GM23338 (cell line): ENCODE results near the gene STAMBP. TPM values are rescaled to one million over a fixed set of nuclear protein-coding genes. Genes with fewer than 3 reads are reported as not detected.

ENCODE experiments used
- ATAC-seq: fragments of 200-7000 bp; cut with Tn5 transposase; 3 replicates; pipeline ENCODE4 v1.9.1; 2020
- DNase-seq: peaks from one replicate; pipeline ENCODE4 v3.0.0-alpha.2; 2015; ENCODE audit warnings: low spot score
- H2AFZ ChIP-seq: fragments of 200-600 bp; sonication (generic); 2 replicates; pipeline ENCODE4 v1.8.0; 2016; ENCODE audit warnings: antibody characterized with exemption, mild to moderate bottlenecking, moderate library complexity
- H3F3A ChIP-seq: fragments of 200-600 bp; sonication (generic); replicated peaks from 2 replicates; pipeline ENCODE4 v1.8.0; 2017; ENCODE audit warnings: antibody characterized with exemption, mixed run types, low read depth
- H3K27ac ChIP-seq: fragments of 200-600 bp; sonication (generic); 2 replicates; pipeline ENCODE4 v1.6.1; 2016; ENCODE audit warnings: low read depth
- H3K27me3 ChIP-seq: fragments of 200-600 bp; sonication (generic); 2 replicates; pipeline ENCODE4 v1.8.0; 2016; ENCODE audit warnings: mild to moderate bottlenecking, mixed run types, moderate library complexity; ENCODE audit not compliant: insufficient read depth
- H3K36me3 ChIP-seq: fragments of 200-600 bp; sonication (generic); 2 replicates; pipeline ENCODE4 v1.8.0; 2016; ENCODE audit warnings: mild to moderate bottlenecking; ENCODE audit not compliant: insufficient read depth
- H3K4me1 ChIP-seq: fragments of 200-600 bp; sonication (generic); 2 replicates; pipeline ENCODE4 v1.8.0; 2016; ENCODE audit warnings: mild to moderate bottlenecking, moderate library complexity; ENCODE audit not compliant: insufficient read depth
- H3K4me2 ChIP-seq: fragments of 200-600 bp; sonication (generic); 2 replicates; pipeline ENCODE4 v1.7.1; 2017; ENCODE audit warnings: mixed run types
- H3K4me3 ChIP-seq: fragments of 200-600 bp; sonication (generic); 2 replicates; pipeline ENCODE4 v1.6.1; 2016; ENCODE audit warnings: mixed run types
- H3K79me2 ChIP-seq: fragments of 200-600 bp; sonication (generic); replicated peaks from 2 replicates; pipeline ENCODE4 v1.8.0; 2017; ENCODE audit warnings: mild to moderate bottlenecking; ENCODE audit not compliant: insufficient read depth
- H3K9me2 ChIP-seq: fragments of 200-600 bp; sonication (generic); 2 replicates; pipeline ENCODE4 v1.8.0; 2017; ENCODE audit not compliant: insufficient read depth
- H4K20me1 ChIP-seq: fragments of 200-600 bp; sonication (generic); replicated peaks from 2 replicates; pipeline ENCODE4 v1.8.0; 2017; ENCODE audit warnings: mild to moderate bottlenecking; ENCODE audit not compliant: insufficient read depth
- H3K27ac Mint-ChIP-seq: 2 replicates; pipeline ENCODE4 v1.8.0; 2020; ENCODE audit warnings: inconsistent platforms, mild to moderate bottlenecking, moderate library complexity, mixed read lengths
- H3K27me3 Mint-ChIP-seq: 3 replicates; pipeline ENCODE4 v1.8.0; 2022; ENCODE audit warnings: low read depth, mild to moderate bottlenecking, moderate library complexity, mixed read lengths, inconsistent platforms; ENCODE audit not compliant: insufficient read depth, poor library complexity
- H3K36me3 Mint-ChIP-seq: 3 replicates; pipeline ENCODE4 v1.8.0; 2021; ENCODE audit warnings: low read depth, mild to moderate bottlenecking, inconsistent platforms, moderate library complexity, mixed read lengths
- H3K4me1 Mint-ChIP-seq: 3 replicates; pipeline ENCODE4 v1.8.0; 2020; ENCODE audit warnings: mild to moderate bottlenecking, inconsistent platforms, mixed read lengths
- H3K4me3 Mint-ChIP-seq: 3 replicates; pipeline ENCODE4 v1.8.0; 2021; ENCODE audit warnings: moderate library complexity, mild to moderate bottlenecking, inconsistent platforms, mixed read lengths
- H3K9me3 Mint-ChIP-seq: 3 replicates; pipeline ENCODE4 v1.8.0; 2020; ENCODE audit warnings: moderate library complexity, mild to moderate bottlenecking, inconsistent platforms, mixed read lengths
- CREB1 ChIP-seq: fragments of 250-450 bp; sonication (Bioruptor Pico); IDR thresholded peaks from 2 replicates; pipeline ENCODE4 v1.5.0; 2020; ENCODE audit warnings: low read depth, mild to moderate bottlenecking, moderate library complexity
- EZH2 ChIP-seq: fragments of 200-600 bp; sonication (generic); IDR thresholded peaks from one replicate; pipeline ENCODE4 v1.8.0; 2017; ENCODE audit warnings: antibody characterized with exemption, mild to moderate bottlenecking, low read depth; ENCODE audit not compliant: unreplicated experiment
- EZH2phosphoT487 ChIP-seq: fragments of 200-600 bp; sonication (generic); IDR thresholded peaks from one replicate; pipeline ENCODE4 v1.8.1; 2018; ENCODE audit warnings: antibody characterized with exemption; ENCODE audit not compliant: unreplicated experiment
- JUNB ChIP-seq: IDR thresholded peaks from one replicate; pipeline ENCODE4 v1.6.1; 2016; ENCODE audit warnings: antibody characterized with exemption; ENCODE audit not compliant: unreplicated experiment
- NANOG ChIP-seq: IDR thresholded peaks from 2 replicates; pipeline ENCODE4 v1.6.1; 2016; ENCODE audit warnings: antibody characterized with exemption, borderline replicate concordance
- POLR2AphosphoS5 ChIP-seq: IDR thresholded peaks from 2 replicates; pipeline ENCODE4 v1.6.1; 2016; ENCODE audit warnings: antibody characterized with exemption, low read depth
- STAT1 ChIP-seq: IDR thresholded peaks from one replicate; pipeline ENCODE4 v1.6.1; 2016; ENCODE audit warnings: antibody characterized with exemption; ENCODE audit not compliant: unreplicated experiment
- ZNF114 ChIP-seq: fragments of 250-450 bp; sonication (Bioruptor Pico); IDR thresholded peaks from 2 replicates; pipeline ENCODE4 v1.5.0; 2020; ENCODE audit warnings: mild to moderate bottlenecking, moderate library complexity
- ZNF331 ChIP-seq: fragments of 250-450 bp; sonication (Bioruptor Pico); IDR thresholded peaks from 2 replicates; pipeline ENCODE4 v1.5.0; 2020; ENCODE audit warnings: low read depth, mild to moderate bottlenecking, moderate library complexity
- polyA plus RNA-seq: library from polyadenylated mRNA; unstranded; fragments of >200 nt; fragmentation: Nextera tagmentation; extraction: Ambion mirVana; gene quantifications from 2 replicates; pipeline ENCODE4 v1.2.1, GENCODE V29; 2016
- total RNA-seq: library from RNA; depleted of rRNA; stranded (reverse); fragments of >200 nt; shearing (Covaris generic); gene quantifications from 2 replicates; pipeline ENCODE4 v1.2.3, GENCODE V29; 2014
- TF ChIP-seq, protein P1 (sequence below): fragments of 250-450 bp; sonication (Bioruptor Pico); IDR thresholded peaks from 2 replicates; pipeline ENCODE4 v1.5.0; 2020; ENCODE audit warnings: mild to moderate bottlenecking, moderate library complexity
- TF ChIP-seq, protein P2 (sequence below): IDR thresholded peaks from 2 replicates; pipeline ENCODE4 v1.6.1; 2016; ENCODE audit warnings: antibody characterized with exemption
- TF ChIP-seq, protein P3 (sequence below), 2 experiments: fragments of 200-600 bp in 1 of 2; sonication (generic) in 1 of 2; conservative IDR thresholded peaks; 2 replicates each; pipeline versions ENCODE4 v1.5.1 to v1.6.1; 2016 to 2017; ENCODE audit warnings: antibody characterized with exemption in 2 of 2, low read depth in 2 of 2, mild to moderate bottlenecking in 2 of 2, moderate library complexity in 1 of 2
- TF ChIP-seq, protein P4 (sequence below): IDR thresholded peaks from one replicate; pipeline ENCODE4 v1.6.1; 2018; ENCODE audit warnings: antibody characterized with exemption; ENCODE audit not compliant: unreplicated experiment

Gene STAMBP
- total and polyA plus RNA-seq, 2 experiments from 2014 or later = 33.9 to 106 TPM

DNA sequence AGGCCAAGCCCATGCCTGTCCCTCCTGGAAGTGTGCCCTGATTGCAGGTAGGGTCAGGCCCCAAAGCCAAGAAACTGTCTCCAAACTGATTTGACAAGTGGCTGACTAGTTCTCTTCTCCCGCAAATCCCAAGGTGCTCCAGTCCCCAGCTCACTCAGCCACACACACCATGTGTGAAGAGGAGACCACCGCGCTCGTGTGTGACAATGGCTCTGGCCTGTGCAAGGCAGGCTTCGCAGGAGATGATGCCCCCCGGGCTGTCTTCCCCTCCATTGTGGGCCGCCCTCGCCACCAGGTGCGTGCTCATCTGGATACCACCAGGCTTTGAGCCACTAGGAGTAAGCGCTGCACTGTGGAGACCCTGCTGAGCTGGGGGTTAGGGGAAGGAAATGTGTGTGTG lies 72.4 kb downstream of the STAMBP start:
- Mint-ChIP-seq H3K4me3 (no peak overlapping the region), H3K9me3 (no peaks in the 10 kb centered on the region), H3K27me3 (peaks cover 2% of the 10 kb centered on the region), H3K27ac (no peak overlapping the region), H3K4me1 (peaks cover 5% of the 10 kb centered on the region; the same call in 2 of the 3 replicates), H3K36me3 (no peaks in the 10 kb centered on the region)
- no peak for ATAC-seq
- TF ChIP-seq JUNB = no peak
- no peak for TF ChIP-seq STAT1
- TF ChIP-seq, protein P1, sequence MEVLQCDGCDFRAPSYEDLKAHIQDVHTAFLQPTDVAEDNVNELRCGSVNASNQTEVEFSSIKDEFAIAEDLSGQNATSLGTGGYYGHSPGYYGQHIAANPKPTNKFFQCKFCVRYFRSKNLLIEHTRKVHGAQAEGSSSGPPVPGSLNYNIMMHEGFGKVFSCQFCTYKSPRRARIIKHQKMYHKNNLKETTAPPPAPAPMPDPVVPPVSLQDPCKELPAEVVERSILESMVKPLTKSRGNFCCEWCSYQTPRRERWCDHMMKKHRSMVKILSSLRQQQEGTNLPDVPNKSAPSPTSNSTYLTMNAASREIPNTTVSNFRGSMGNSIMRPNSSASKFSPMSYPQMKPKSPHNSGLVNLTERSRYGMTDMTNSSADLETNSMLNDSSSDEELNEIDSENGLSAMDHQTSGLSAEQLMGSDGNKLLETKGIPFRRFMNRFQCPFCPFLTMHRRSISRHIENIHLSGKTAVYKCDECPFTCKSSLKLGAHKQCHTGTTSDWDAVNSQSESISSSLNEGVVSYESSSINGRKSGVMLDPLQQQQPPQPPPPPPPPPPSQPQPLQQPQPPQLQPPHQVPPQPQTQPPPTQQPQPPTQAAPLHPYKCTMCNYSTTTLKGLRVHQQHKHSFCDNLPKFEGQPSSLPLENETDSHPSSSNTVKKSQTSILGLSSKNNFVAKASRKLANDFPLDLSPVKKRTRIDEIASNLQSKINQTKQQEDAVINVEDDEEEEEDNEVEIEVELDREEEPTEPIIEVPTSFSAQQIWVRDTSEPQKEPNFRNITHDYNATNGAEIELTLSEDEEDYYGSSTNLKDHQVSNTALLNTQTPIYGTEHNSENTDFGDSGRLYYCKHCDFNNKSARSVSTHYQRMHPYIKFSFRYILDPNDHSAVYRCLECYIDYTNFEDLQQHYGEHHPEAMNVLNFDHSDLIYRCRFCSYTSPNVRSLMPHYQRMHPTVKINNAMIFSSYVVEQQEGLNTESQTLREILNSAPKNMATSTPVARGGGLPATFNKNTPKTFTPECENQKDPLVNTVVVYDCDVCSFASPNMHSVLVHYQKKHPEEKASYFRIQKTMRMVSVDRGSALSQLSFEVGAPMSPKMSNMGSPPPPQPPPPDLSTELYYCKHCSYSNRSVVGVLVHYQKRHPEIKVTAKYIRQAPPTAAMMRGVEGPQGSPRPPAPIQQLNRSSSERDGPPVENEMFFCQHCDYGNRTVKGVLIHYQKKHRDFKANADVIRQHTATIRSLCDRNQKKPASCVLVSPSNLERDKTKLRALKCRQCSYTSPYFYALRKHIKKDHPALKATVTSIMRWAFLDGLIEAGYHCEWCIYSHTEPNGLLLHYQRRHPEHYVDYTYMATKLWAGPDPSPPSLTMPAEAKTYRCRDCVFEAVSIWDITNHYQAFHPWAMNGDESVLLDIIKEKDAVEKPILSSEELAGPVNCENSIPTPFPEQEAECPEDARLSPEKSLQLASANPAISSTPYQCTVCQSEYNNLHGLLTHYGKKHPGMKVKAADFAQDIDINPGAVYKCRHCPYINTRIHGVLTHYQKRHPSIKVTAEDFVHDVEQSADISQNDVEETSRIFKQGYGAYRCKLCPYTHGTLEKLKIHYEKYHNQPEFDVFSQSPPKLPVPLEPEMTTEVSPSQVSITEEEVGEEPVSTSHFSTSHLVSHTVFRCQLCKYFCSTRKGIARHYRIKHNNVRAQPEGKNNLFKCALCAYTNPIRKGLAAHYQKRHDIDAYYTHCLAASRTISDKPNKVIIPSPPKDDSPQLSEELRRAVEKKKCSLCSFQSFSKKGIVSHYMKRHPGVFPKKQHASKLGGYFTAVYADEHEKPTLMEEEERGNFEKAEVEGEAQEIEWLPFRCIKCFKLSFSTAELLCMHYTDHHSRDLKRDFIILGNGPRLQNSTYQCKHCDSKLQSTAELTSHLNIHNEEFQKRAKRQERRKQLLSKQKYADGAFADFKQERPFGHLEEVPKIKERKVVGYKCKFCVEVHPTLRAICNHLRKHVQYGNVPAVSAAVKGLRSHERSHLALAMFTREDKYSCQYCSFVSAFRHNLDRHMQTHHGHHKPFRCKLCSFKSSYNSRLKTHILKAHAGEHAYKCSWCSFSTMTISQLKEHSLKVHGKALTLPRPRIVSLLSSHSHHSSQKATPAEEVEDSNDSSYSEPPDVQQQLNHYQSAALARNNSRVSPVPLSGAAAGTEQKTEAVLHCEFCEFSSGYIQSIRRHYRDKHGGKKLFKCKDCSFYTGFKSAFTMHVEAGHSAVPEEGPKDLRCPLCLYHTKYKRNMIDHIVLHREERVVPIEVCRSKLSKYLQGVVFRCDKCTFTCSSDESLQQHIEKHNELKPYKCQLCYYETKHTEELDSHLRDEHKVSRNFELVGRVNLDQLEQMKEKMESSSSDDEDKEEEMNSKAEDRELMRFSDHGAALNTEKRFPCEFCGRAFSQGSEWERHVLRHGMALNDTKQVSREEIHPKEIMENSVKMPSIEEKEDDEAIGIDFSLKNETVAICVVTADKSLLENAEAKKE (CRISPR knock-in tag) = no peak
- TF ChIP-seq, protein P2, sequence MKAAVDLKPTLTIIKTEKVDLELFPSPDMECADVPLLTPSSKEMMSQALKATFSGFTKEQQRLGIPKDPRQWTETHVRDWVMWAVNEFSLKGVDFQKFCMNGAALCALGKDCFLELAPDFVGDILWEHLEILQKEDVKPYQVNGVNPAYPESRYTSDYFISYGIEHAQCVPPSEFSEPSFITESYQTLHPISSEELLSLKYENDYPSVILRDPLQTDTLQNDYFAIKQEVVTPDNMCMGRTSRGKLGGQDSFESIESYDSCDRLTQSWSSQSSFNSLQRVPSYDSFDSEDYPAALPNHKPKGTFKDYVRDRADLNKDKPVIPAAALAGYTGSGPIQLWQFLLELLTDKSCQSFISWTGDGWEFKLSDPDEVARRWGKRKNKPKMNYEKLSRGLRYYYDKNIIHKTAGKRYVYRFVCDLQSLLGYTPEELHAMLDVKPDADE = no peak
- no peak for TF ChIP-seq NANOG
- TF ChIP-seq EZH2phosphoT487 = no peak
- TF ChIP-seq, protein P3, sequence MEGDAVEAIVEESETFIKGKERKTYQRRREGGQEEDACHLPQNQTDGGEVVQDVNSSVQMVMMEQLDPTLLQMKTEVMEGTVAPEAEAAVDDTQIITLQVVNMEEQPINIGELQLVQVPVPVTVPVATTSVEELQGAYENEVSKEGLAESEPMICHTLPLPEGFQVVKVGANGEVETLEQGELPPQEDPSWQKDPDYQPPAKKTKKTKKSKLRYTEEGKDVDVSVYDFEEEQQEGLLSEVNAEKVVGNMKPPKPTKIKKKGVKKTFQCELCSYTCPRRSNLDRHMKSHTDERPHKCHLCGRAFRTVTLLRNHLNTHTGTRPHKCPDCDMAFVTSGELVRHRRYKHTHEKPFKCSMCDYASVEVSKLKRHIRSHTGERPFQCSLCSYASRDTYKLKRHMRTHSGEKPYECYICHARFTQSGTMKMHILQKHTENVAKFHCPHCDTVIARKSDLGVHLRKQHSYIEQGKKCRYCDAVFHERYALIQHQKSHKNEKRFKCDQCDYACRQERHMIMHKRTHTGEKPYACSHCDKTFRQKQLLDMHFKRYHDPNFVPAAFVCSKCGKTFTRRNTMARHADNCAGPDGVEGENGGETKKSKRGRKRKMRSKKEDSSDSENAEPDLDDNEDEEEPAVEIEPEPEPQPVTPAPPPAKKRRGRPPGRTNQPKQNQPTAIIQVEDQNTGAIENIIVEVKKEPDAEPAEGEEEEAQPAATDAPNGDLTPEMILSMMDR (conservative IDR thresholded peaks at IDR 0.05; ENCODE audit: low read depth in 2 of 2) = no peak
- TF ChIP-seq ZNF331 (CRISPR knock-in tag) = no peak
- no peak for TF ChIP-seq POLR2AphosphoS5
- TF ChIP-seq, protein P4, sequence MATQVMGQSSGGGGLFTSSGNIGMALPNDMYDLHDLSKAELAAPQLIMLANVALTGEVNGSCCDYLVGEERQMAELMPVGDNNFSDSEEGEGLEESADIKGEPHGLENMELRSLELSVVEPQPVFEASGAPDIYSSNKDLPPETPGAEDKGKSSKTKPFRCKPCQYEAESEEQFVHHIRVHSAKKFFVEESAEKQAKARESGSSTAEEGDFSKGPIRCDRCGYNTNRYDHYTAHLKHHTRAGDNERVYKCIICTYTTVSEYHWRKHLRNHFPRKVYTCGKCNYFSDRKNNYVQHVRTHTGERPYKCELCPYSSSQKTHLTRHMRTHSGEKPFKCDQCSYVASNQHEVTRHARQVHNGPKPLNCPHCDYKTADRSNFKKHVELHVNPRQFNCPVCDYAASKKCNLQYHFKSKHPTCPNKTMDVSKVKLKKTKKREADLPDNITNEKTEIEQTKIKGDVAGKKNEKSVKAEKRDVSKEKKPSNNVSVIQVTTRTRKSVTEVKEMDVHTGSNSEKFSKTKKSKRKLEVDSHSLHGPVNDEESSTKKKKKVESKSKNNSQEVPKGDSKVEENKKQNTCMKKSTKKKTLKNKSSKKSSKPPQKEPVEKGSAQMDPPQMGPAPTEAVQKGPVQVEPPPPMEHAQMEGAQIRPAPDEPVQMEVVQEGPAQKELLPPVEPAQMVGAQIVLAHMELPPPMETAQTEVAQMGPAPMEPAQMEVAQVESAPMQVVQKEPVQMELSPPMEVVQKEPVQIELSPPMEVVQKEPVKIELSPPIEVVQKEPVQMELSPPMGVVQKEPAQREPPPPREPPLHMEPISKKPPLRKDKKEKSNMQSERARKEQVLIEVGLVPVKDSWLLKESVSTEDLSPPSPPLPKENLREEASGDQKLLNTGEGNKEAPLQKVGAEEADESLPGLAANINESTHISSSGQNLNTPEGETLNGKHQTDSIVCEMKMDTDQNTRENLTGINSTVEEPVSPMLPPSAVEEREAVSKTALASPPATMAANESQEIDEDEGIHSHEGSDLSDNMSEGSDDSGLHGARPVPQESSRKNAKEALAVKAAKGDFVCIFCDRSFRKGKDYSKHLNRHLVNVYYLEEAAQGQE = no peak
- TF ChIP-seq CREB1 (CRISPR knock-in tag) = no peak
- no peak for TF ChIP-seq EZH2
- TF ChIP-seq ZNF114 (CRISPR knock-in tag) = no peak
- H3K4me3 ChIP-seq = no peak overlapping the region
- DNase-seq = no peak
- H3F3A ChIP-seq = no peaks in the 10 kb centered on the region
- no peaks in the 10 kb centered on the region for H3K9me2 ChIP-seq
- H3K4me1 ChIP-seq = no peaks in the 10 kb centered on the region
- H3K4me2 ChIP-seq = no peak overlapping the region
- H3K79me2 ChIP-seq = no peaks in the 10 kb centered on the region
- no peaks in the 10 kb centered on the region for H3K27me3 ChIP-seq
- H3K27ac ChIP-seq = no peak overlapping the region
- H4K20me1 ChIP-seq = no peaks in the 10 kb centered on the region
- no peaks in the 10 kb centered on the region for H3K36me3 ChIP-seq
- H2AFZ ChIP-seq = no peak overlapping the region
